B cell (primary cell): ENCODE results near the gene ICA1. TPM values are rescaled to one million over a fixed set of nuclear protein-coding genes. Genes with fewer than 3 reads are reported as not detected.

Source experiments
- ATAC-seq: fragments of 200-7000 bp; cut with Tn5 transposase; one replicate; pipeline ENCODE4 v1.10.0; 2021; ENCODE audit warnings: low read depth, mild to moderate bottlenecking, moderate number of reproducible peaks, moderate library complexity
- CTCF ChIA-PET: fragments of 350-600 bp; sonication (Branson Sonifier 250); formaldehyde crosslinking; loops from one replicate; lab custom pipeline; 2021; ENCODE audit warnings: antibody characterized with exemption, inconsistent platforms; lab: Charles Lee
- POLR2A ChIA-PET: fragments of 350-600 bp; sonication (Branson Sonifier 250); formaldehyde crosslinking; loops from one replicate; lab custom pipeline; 2021; ENCODE audit warnings: antibody characterized with exemption; lab: Charles Lee
- DNase-seq: peaks from one replicate; pipeline ENCODE4 v3.0.0; 2013
- H2AFZ ChIP-seq: 2 replicates; pipeline ENCODE4 v1.6.1; 2012; ENCODE audit warnings: mild to moderate bottlenecking, low read depth, low read length; ENCODE audit not compliant: insufficient read depth, poor library complexity, severe bottlenecking
- H3K27ac ChIP-seq, 2 donors: 1 replicate in 1 of 2; 2 replicates in 1 of 2; pipeline ENCODE4 v1.5.1; 2012 to 2013; ENCODE audit warnings: low read length in 2 of 2, mild to moderate bottlenecking in 2 of 2, moderate library complexity in 1 of 2
- H3K27me3 ChIP-seq, 4 experiments: fragments of 200-600 bp in 1 of 4; sonication (generic) in 1 of 4; replicated peaks in 1 of 4; 1 replicate in 2 of 4; 2 replicates in 2 of 4; pipeline versions ENCODE4 v1.6.1 to v1.7.0; 2013 to 2016; ENCODE audit warnings: low read length in 3 of 4, mild to moderate bottlenecking in 2 of 4, mixed read lengths in 1 of 4, moderate library complexity in 1 of 4; ENCODE audit not compliant: insufficient read depth in 4 of 4, control insufficient read depth in 3 of 4; ENCODE audit errors: control extremely low read depth in 1 of 4
- H3K36me3 ChIP-seq, 2 experiments: replicated peaks in 1 of 2; 1 replicate in 1 of 2; 2 replicates in 1 of 2; pipeline versions ENCODE4 v1.6.1 to v1.7.1; 2013; ENCODE audit warnings: low read length in 1 of 2; ENCODE audit not compliant: insufficient read depth in 2 of 2, control insufficient read depth in 1 of 2; ENCODE audit errors: control extremely low read depth in 1 of 2, extremely low read depth in 1 of 2
- H3K4me1 ChIP-seq, 2 donors: fragments of 200-600 bp in 1 of 2; sonication (generic) in 1 of 2; 1 replicate in 1 of 2; 2 replicates in 1 of 2; pipeline versions ENCODE4 v1.5.1 to v1.6.1; 2013 to 2017; ENCODE audit warnings: low read length in 2 of 2; ENCODE audit not compliant: control insufficient read depth in 2 of 2, insufficient read depth in 2 of 2
- H3K4me2 ChIP-seq: replicated peaks from 2 replicates; pipeline ENCODE3; 2012; ENCODE audit warnings: mild to moderate bottlenecking, low read depth, low read length; ENCODE audit not compliant: poor library complexity, severe bottlenecking
- H3K4me3 ChIP-seq, 5 experiments: fragments of 200-600 bp in 1 of 5; sonication (generic) in 1 of 5; 1 replicate in 3 of 5; 2 replicates in 2 of 5; pipeline versions ENCODE4 v1.5.1 to v1.7.0; 2011 to 2016; ENCODE audit warnings: low read length in 4 of 5, mild to moderate bottlenecking in 4 of 5, low read depth in 2 of 5, control low read depth in 1 of 5, moderate library complexity in 1 of 5; ENCODE audit not compliant: insufficient read depth in 1 of 5; ENCODE audit errors: control extremely low read depth in 1 of 5, extremely low read depth in 1 of 5
- H3K79me2 ChIP-seq: fragments of 200-600 bp; sonication (generic); one replicate; pipeline ENCODE4 v1.6.0; 2016; ENCODE audit warnings: low read length; ENCODE audit not compliant: control insufficient read depth, insufficient read depth
- H3K9ac ChIP-seq: fragments of 200-600 bp; sonication (generic); 2 replicates; pipeline ENCODE4 v1.6.1; 2017; ENCODE audit warnings: mild to moderate bottlenecking, low read length, moderate library complexity
- H3K9me3 ChIP-seq, 3 donors: one replicate each; pipeline versions ENCODE4 v1.6.1 to v1.7.1; 2013; ENCODE audit warnings: low read length in 2 of 3; ENCODE audit not compliant: control insufficient read depth in 2 of 3, insufficient read depth in 1 of 3; ENCODE audit errors: control extremely low read depth in 1 of 3
- H4K20me1 ChIP-seq: 2 replicates; pipeline ENCODE4 v1.6.0; 2012; ENCODE audit warnings: mild to moderate bottlenecking, low read length; ENCODE audit not compliant: insufficient read depth, control insufficient read depth, poor library complexity, severe bottlenecking
- H3K27ac Mint-ChIP-seq: one replicate; pipeline ENCODE4 v1.8.0; 2021; ENCODE audit warnings: mixed read lengths
- H3K27me3 Mint-ChIP-seq: one replicate; pipeline ENCODE4 v1.8.0; 2021; ENCODE audit warnings: mixed read lengths
- H3K4me1 Mint-ChIP-seq: one replicate; pipeline ENCODE4 v1.8.0; 2021; ENCODE audit warnings: mixed read lengths
- H3K4me3 Mint-ChIP-seq: one replicate; pipeline ENCODE4 v1.8.0; 2021; ENCODE audit warnings: mixed read lengths
- H3K9me3 Mint-ChIP-seq: one replicate; pipeline ENCODE4 v1.8.0; 2022; ENCODE audit warnings: mixed read lengths; ENCODE audit not compliant: insufficient read depth
- CTCF ChIP-seq: fragments of 200-600 bp; IDR thresholded peaks from one replicate; pipeline ENCODE4 v1.8.0; 2022; ENCODE audit warnings: antibody characterized with exemption, mild to moderate bottlenecking
- EZH2 ChIP-seq: IDR thresholded peaks from 2 replicates; pipeline ENCODE4 v1.6.1; 2012; ENCODE audit warnings: borderline replicate concordance, low read depth, mild to moderate bottlenecking, moderate library complexity, low read length; ENCODE audit not compliant: insufficient read depth, poor library complexity, severe bottlenecking
- WGBS: methylation state at CpG from one replicate; pipeline ENCODE4 v1.1.5; 2013; ENCODE audit warnings: missing lambda C conversion rate; ENCODE audit not compliant: insufficient coverage; 5-methylcytosine and 5-hydroxymethylcytosine counted together
- intact Hi-C: fragments of 100-400 bp; cut with micrococcal nuclease; formaldehyde crosslinking; loops from one replicate; pipeline ENCODE4 v1.10.0; 2022
- polyA plus RNA-seq: library from polyadenylated mRNA; depleted of rRNA; stranded (reverse); fragments of >200 nt; gene quantifications from 2 replicates; pipeline ENCODE4 v1.2.3, GENCODE V29; 2012
- total RNA-seq, 2 donors: library from RNA; stranded (reverse); fragments of 120-200 nt in 1 of 2; gene quantifications; 1 replicate in 1 of 2; 2 replicates in 1 of 2; pipeline versions ENCODE4 v1.2.3 to v1.2.4, GENCODE V29; 2013 to 2022

Gene ICA1
- total and polyA plus RNA-seq, 2 donors (not counting 1 experiment from before 2014, with no cell fraction given): 0.03 TPM; not detected in 1

- H3K4me1 ChIP-seq: no peaks in the 10 kb centered on the region
- no peaks in the 10 kb centered on the region for H3K79me2 ChIP-seq
- ATAC-seq: no peak
- H3K9me3 ChIP-seq: no peaks in the 10 kb centered on the region
- no peak overlapping the region for H3K9ac ChIP-seq
- ChIA-PET CTCF (interaction anchor here (0.6 to 2.6 kb wide), 3 partner anchors 101 to 494 kb away, joined by 4 to 9 read pairs (median 4); no protein-coding TSS in a partner anchor), POLR2A (interaction anchor here (0.6 kb wide), 1 partner anchor 341 kb away, joined by 3 read pairs; no protein-coding TSS in a partner anchor)
- Mint-ChIP-seq H3K9me3 (no peaks in the 10 kb centered on the region), H3K27ac (no peak overlapping the region), H3K4me1 (no peaks in the 10 kb centered on the region), H3K4me3 (no peak overlapping the region), H3K27me3 (no peaks in the 10 kb centered on the region)
- H3K4me2 ChIP-seq: no peak overlapping the region
- no peak overlapping the region for H3K27ac ChIP-seq
- H3K36me3 ChIP-seq: peaks cover 6 to 21% of the 10 kb centered on the region in 2 experiments
- WGBS: 100% methylated on average over 1 of the region's 6 CpGs
- no peaks in the 10 kb centered on the region for H3K27me3 ChIP-seq
- intact Hi-C loops: no loop called here
- no peaks in the 10 kb centered on the region for H4K20me1 ChIP-seq
- TF ChIP-seq EZH2 (no peak), CTCF (no peak)
- no peak for DNase-seq
- no peak overlapping the region for H2AFZ ChIP-seq
- no peak overlapping the region for H3K4me3 ChIP-seq
Observed at GRCh38 chr7:8089036-8089780, 172.8 kb downstream of the ICA1 start.

- Mint-ChIP-seq H3K4me3 (no peak overlapping the region), H3K27me3 (no peaks in the 10 kb centered on the region), H3K9me3 (no peaks in the 10 kb centered on the region), H3K27ac (no peak overlapping the region), H3K4me1 (no peaks in the 10 kb centered on the region)
- DNase-seq (no peak), ATAC-seq (no peak)
- H3K27me3 ChIP-seq: no peaks in the 10 kb centered on the region
- WGBS: 99% methylated on average over 6 of the region's 6 CpGs
- no peaks in the 10 kb centered on the region for H3K4me1 ChIP-seq
- H3K9ac ChIP-seq: no peak overlapping the region
- peaks cover 3 to 21% of the 10 kb centered on the region in 2 experiments for H3K36me3 ChIP-seq
- H3K4me2 ChIP-seq: no peak overlapping the region
- H2AFZ ChIP-seq: no peak overlapping the region
- H3K9me3 ChIP-seq: no peaks in the 10 kb centered on the region
- no peak overlapping the region for H3K4me3 ChIP-seq
- no peak for TF ChIP-seq EZH2
- no peak for TF ChIP-seq CTCF
- CTCF ChIA-PET: interaction anchor here (0.7 to 1.5 kb wide), 3 partner anchors 40 to 105 kb away, joined by 3 to 4 read pairs (median 3); no protein-coding TSS in a partner anchor
- H3K27ac ChIP-seq: no peak overlapping the region
- H3K79me2 ChIP-seq: no peaks in the 10 kb centered on the region
- H4K20me1 ChIP-seq: no peaks in the 10 kb centered on the region
- intact Hi-C loops: no loop called here
- POLR2A ChIA-PET: no interaction called here
Observed at GRCh38 chr7:8086239-8086638, 175.7 kb downstream of the ICA1 start.
